Lung (tissue), 12 donors: ENCODE data around the gene SYNPR. TPM values are rescaled to one million over a fixed set of nuclear protein-coding genes. Genes with fewer than 3 reads are reported as not detected.

Experiments
- ATAC-seq: fragments of 200-7000 bp; cut with Tn5 transposase; one replicate; pipeline ENCODE4 v1.9.1; 2020; ENCODE audit warnings: moderate number of reproducible peaks; ENCODE audit not compliant: insufficient read depth, low FRiP score
- DNase-seq, 3 donors: peaks; one replicate each; pipeline ENCODE4 v3.0.0-alpha.2; 2013 to 2017
- H3K27ac ChIP-seq, 2 donors: one replicate each; pipeline ENCODE4 v1.5.1; 2013; ENCODE audit warnings: mild to moderate bottlenecking in 2 of 2, moderate library complexity in 2 of 2, control low read depth in 1 of 2, inconsistent platforms in 1 of 2, low read depth in 1 of 2, low read length in 1 of 2
- H3K27me3 ChIP-seq, 3 donors: one replicate each; pipeline ENCODE4 v1.5.1; 2013; ENCODE audit warnings: low read length in 2 of 3; ENCODE audit not compliant: control insufficient read depth in 3 of 3, insufficient read depth in 3 of 3
- H3K36me3 ChIP-seq, 4 donors: one replicate each; pipeline ENCODE4 v1.5.1; 2013; ENCODE audit warnings: low read length in 4 of 4, mild to moderate bottlenecking in 1 of 4, moderate library complexity in 1 of 4; ENCODE audit not compliant: control insufficient read depth in 4 of 4, insufficient read depth in 4 of 4
- H3K4me1 ChIP-seq, 5 donors: one replicate each; pipeline ENCODE4 v1.5.1; 2013; ENCODE audit warnings: low read length in 5 of 5, mild to moderate bottlenecking in 2 of 5, moderate library complexity in 1 of 5; ENCODE audit not compliant: control insufficient read depth in 5 of 5, insufficient read depth in 5 of 5
- H3K4me3 ChIP-seq: one replicate; pipeline ENCODE4 v1.5.1; 2013; ENCODE audit warnings: mild to moderate bottlenecking, control low read depth, moderate library complexity
- H3K9ac ChIP-seq, 2 donors: one replicate each; pipeline ENCODE4 v1.5.1; 2013; ENCODE audit warnings: low read length in 2 of 2, control low read depth in 1 of 2; ENCODE audit not compliant: insufficient read depth in 1 of 2
- H3K9me3 ChIP-seq, 4 donors: one replicate each; pipeline ENCODE4 v1.5.1; 2013; ENCODE audit warnings: low read length in 3 of 4, mild to moderate bottlenecking in 1 of 4, moderate library complexity in 1 of 4; ENCODE audit not compliant: control insufficient read depth in 4 of 4, insufficient read depth in 3 of 4
- WGBS, 2 donors: extraction: QIAGEN DNeasy Blood & Tissue Kit; methylation state at CpG; one replicate each; pipeline ENCODE4 v1.1.7; 2013; 5-methylcytosine and 5-hydroxymethylcytosine counted together
- polyA plus RNA-seq, 2 donors: library from polyadenylated mRNA; stranded (reverse); fragments of 200-250 nt; gene quantifications; one replicate each; pipeline ENCODE4 v1.2.1, GENCODE V29; 2013
- total RNA-seq, 2 donors: library from RNA; depleted of rRNA in 1 of 2; stranded (reverse); fragments of >200 nt in 1 of 2; gene quantifications; one replicate each; pipeline ENCODE4 v1.2.1, GENCODE V29; 2014 to 2021
- TF ChIP-seq, protein P1 (sequence below): IDR thresholded peaks from 2 replicates; pipeline ENCODE4 v1.5.1; 2012; ENCODE audit warnings: mild to moderate bottlenecking; ENCODE audit errors: control extremely low read depth, extremely low read depth
- donor health status: control.
- donor health status: control.
- donor health status: Bipolar disorder and iron deficiency.
- donor health status: healthy.
- donor health status: DM: yes; HTN: yes; CAD: no.

The SYNPR gene
- total and polyA plus RNA-seq, 4 donors = 0.43 TPM; not detected in 3

DNA sequence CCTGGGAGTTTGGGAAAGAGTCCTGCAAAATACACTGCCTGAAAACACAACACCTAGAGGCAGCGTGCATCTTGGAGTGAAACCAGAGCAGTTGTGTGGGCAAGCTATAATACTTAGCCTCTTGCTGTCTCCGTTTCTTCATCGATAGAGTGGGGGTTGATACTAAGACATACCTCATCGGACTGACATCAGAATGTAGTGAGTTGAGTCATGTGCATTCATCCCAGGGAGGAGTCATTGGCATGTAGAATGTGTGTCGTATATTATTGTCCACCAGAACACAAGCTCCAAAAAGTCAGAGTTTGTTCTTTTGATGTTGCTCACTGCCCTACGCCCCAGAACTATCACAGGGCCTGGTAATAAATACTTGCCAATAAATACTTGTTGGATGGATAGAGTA lies 378.7 kb downstream of the SYNPR start:
- DNase-seq = no peak
- TF ChIP-seq, protein P1, sequence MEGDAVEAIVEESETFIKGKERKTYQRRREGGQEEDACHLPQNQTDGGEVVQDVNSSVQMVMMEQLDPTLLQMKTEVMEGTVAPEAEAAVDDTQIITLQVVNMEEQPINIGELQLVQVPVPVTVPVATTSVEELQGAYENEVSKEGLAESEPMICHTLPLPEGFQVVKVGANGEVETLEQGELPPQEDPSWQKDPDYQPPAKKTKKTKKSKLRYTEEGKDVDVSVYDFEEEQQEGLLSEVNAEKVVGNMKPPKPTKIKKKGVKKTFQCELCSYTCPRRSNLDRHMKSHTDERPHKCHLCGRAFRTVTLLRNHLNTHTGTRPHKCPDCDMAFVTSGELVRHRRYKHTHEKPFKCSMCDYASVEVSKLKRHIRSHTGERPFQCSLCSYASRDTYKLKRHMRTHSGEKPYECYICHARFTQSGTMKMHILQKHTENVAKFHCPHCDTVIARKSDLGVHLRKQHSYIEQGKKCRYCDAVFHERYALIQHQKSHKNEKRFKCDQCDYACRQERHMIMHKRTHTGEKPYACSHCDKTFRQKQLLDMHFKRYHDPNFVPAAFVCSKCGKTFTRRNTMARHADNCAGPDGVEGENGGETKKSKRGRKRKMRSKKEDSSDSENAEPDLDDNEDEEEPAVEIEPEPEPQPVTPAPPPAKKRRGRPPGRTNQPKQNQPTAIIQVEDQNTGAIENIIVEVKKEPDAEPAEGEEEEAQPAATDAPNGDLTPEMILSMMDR = no peak
- Histone ChIP-seq H3K9ac (no peak overlapping the region), H3K9me3 (no peaks in the 10 kb centered on the region), H3K27ac (no peak overlapping the region), H3K27me3 (no peaks in the 10 kb centered on the region), H3K36me3 (no peaks in the 10 kb centered on the region), H3K4me3 (no peak overlapping the region), H3K4me1 (no peaks in the 10 kb centered on the region)
- WGBS, 2 donors = 92 to 96% methylated on average over 6 of the region's 6 CpGs
- no peak for ATAC-seq

DNA sequence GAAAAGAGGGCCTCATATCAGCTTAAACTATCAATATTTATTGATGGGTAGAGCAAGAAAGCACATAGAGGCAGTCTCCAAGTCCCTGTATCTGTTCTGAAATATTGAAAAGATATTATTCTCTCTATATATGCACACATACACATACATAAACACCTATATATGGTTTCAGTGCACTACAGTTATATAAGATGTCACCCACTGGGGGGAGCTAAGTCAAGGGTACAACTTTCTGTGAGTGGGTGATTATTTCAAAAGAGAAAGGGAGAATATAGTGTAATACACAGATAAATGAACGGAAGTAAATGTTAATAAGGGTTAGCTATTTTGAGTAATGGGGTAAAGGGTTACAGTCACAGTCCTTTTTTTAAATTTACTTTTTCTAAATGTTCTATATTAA lies 383.1 kb downstream of the SYNPR start:
- Histone ChIP-seq H3K9ac (no peak overlapping the region), H3K36me3 (no peaks in the 10 kb centered on the region), H3K27me3 (no peaks in the 10 kb centered on the region), H3K4me1 (no peaks in the 10 kb centered on the region), H3K27ac (no peak overlapping the region), H3K9me3 (no peaks in the 10 kb centered on the region), H3K4me3 (no peak overlapping the region)
- TF ChIP-seq, protein P1 = no peak
- WGBS, 2 donors = 78 to 79% methylated on average over 1 of the region's 1 CpG
- no peak for DNase-seq
- no peak for ATAC-seq

DNA sequence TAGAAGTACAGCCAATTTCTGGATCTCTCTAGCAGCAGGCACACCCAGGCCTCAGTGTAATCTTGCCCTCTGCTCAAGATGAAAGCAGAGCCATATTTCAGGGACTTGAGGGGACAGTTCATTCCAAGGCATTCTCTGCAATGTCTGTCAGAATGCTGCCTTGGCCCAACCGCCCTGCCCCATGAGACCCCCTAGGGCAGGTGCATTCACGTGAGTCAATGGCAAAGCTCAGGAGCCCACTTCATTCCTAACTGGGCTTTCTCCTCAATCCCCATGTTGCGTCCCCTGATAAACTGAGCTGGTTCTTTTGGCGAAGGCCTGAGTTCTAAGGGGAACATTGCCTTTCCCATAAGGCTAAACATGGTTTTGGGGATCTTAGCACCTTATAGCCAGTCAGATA lies 383.9 kb downstream of the SYNPR start:
- ATAC-seq (no peak), DNase-seq (no peak)
- no peaks in the 10 kb centered on the region for H3K27me3 ChIP-seq
- H3K4me3 ChIP-seq = no peak overlapping the region
- H3K9me3 ChIP-seq = no peaks in the 10 kb centered on the region
- H3K4me1 ChIP-seq = no peaks in the 10 kb centered on the region
- WGBS, 2 donors = 87 to 89% methylated on average over 4 of the region's 4 CpGs
- H3K27ac ChIP-seq = no peak overlapping the region
- no peak overlapping the region for H3K9ac ChIP-seq
- TF ChIP-seq, protein P1 = no peak
- no peaks in the 10 kb centered on the region for H3K36me3 ChIP-seq

DNA sequence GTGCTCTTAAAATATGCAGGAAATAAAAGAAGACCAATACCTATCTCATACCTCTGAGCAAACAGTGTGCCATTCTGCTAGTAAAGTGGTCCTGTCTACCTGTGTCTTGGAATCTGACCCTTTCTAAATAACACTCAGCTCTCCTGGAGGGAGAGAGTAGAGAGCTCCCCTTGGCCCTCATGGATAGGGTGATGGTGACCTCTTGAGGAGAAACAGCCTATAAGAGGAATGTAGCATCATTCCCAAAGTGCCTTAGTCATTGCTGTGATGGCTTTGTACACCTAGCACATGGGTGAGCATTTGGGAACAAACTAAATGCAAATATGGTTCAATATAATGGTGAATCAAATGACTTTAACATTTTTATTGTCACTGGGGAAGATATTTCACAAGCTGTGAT lies 384.4 kb downstream of the SYNPR start:
- ATAC-seq (no peak), DNase-seq (no peak)
- no peak overlapping the region for H3K27ac ChIP-seq
- H3K4me1 ChIP-seq = no peaks in the 10 kb centered on the region
- no peak overlapping the region for H3K9ac ChIP-seq
- no peak overlapping the region for H3K4me3 ChIP-seq
- no peaks in the 10 kb centered on the region for H3K9me3 ChIP-seq
- H3K36me3 ChIP-seq = no peaks in the 10 kb centered on the region
- TF ChIP-seq, protein P1 = no peak
- no peaks in the 10 kb centered on the region for H3K27me3 ChIP-seq
